Panc1 (cell line): ENCODE results near the gene SKI. TPM values are rescaled to one million over a fixed set of nuclear protein-coding genes. Genes with fewer than 3 reads are reported as not detected.

Experiments
- ATAC-seq: fragments of 200-7000 bp; cut with Tn5 transposase; 2 replicates; pipeline ENCODE4 v1.9.1; 2020; ENCODE audit warnings: mild to moderate bottlenecking, moderate library complexity
- BruUV-seq: library from RNA; stranded (reverse); fragments of 400-500 nt; replicated peaks from 2 replicates; lab custom pipeline; 2021; lab: Mats Ljungman, UMichigan
- CTCF ChIA-PET: fragments of 300-600 bp; sonication (Branson Sonifier 250); formaldehyde crosslinking; loops from one replicate; lab custom pipeline; 2022; ENCODE audit warnings: antibody characterized with exemption; lab: Charles Lee
- POLR2A ChIA-PET: fragments of 300-600 bp; sonication (Branson Sonifier 250); formaldehyde crosslinking; loops from one replicate; lab custom pipeline; 2022; ENCODE audit warnings: antibody characterized with exemption; lab: Charles Lee
- DNase-seq: peaks from one replicate; pipeline ENCODE4 v3.0.0-alpha.2; 2010; ENCODE audit warnings: low read depth, low spot score
- H3K27ac ChIP-seq: 2 replicates; pipeline ENCODE4 v1.5.1; 2011; ENCODE audit warnings: mild to moderate bottlenecking, low read length, inconsistent platforms
- H3K27me3 ChIP-seq: fragments of 200-500 bp; sonication (Bioruptor generic); 2 replicates; pipeline ENCODE4 v1.6.0; 2014; ENCODE audit warnings: low read length, inconsistent platforms; ENCODE audit not compliant: control insufficient read depth, insufficient read depth
- H3K36me3 ChIP-seq: fragments of 200-500 bp; sonication (Bioruptor generic); 2 replicates; pipeline ENCODE4 v1.5.1; 2014; ENCODE audit warnings: inconsistent platforms, mild to moderate bottlenecking, low read length, moderate library complexity; ENCODE audit not compliant: control insufficient read depth, insufficient read depth
- H3K4me1 ChIP-seq: 2 replicates; pipeline ENCODE4 v1.5.1; 2011; ENCODE audit warnings: inconsistent platforms, mild to moderate bottlenecking, low read length, moderate library complexity; ENCODE audit not compliant: control insufficient read depth, insufficient read depth
- H3K4me3 ChIP-seq, 2 experiments: 2 replicates each; pipeline ENCODE4 v1.5.1; 2011 to 2012; ENCODE audit warnings: low read depth in 2 of 2, low read length in 2 of 2, mild to moderate bottlenecking in 2 of 2, inconsistent platforms in 1 of 2, moderate library complexity in 1 of 2
- H3K9me3 ChIP-seq: fragments of 200-500 bp; sonication (Bioruptor generic); 2 replicates; pipeline ENCODE4 v1.5.1; 2014; ENCODE audit warnings: low read depth, mild to moderate bottlenecking, inconsistent platforms, low read length, moderate library complexity; ENCODE audit not compliant: control insufficient read depth, insufficient read depth
- POLR2AphosphoS5 ChIP-seq: IDR thresholded peaks from 2 replicates; pipeline ENCODE4 v1.6.1; 2012; ENCODE audit warnings: mild to moderate bottlenecking, low read depth, low read length, moderate library complexity
- SIN3A ChIP-seq: IDR thresholded peaks from 2 replicates; pipeline ENCODE4 v1.6.1; 2012; ENCODE audit warnings: low read depth, mild to moderate bottlenecking, low read length, moderate library complexity, borderline replicate concordance; ENCODE audit not compliant: insufficient read depth
- TCF7L2 ChIP-seq: IDR thresholded peaks from 2 replicates; pipeline ENCODE4 v1.6.1; 2011; ENCODE audit warnings: mild to moderate bottlenecking, low read depth, low read length, inconsistent platforms
- in situ Hi-C: cut with HindIII; loops from 2 replicates; pipeline ENCODE4 v1.10.0; 2016; ENCODE audit warnings: low sequenced_read_pairs, low pct_unique_long_range_greater_than_20kb
- intact Hi-C: fragments of 100-400 bp; cut with micrococcal nuclease; formaldehyde crosslinking; loops from one replicate; pipeline ENCODE4 v1.10.0; 2022; ENCODE audit not compliant: unreplicated experiment
- total RNA-seq: library from RNA; stranded (reverse); gene quantifications from one replicate; pipeline ENCODE4 v1.2.1, GENCODE V29; 2021; ENCODE audit not compliant: unreplicated experiment
- TF ChIP-seq, protein P1 (sequence below), 2 experiments: IDR thresholded peaks; 2 replicates each; pipeline ENCODE4 v1.6.1; 2011 to 2012; ENCODE audit warnings: low read depth in 2 of 2, control low read depth in 1 of 2, low read length in 1 of 2, mild to moderate bottlenecking in 1 of 2, moderate library complexity in 1 of 2; ENCODE audit not compliant: insufficient read depth in 1 of 2
- TF ChIP-seq, protein P2 (sequence below): fragments of 450-650 bp; IDR thresholded peaks from 2 replicates; pipeline ENCODE4 v1.5.1; 2017; ENCODE audit warnings: mild to moderate bottlenecking

SKI gene
- total RNA-seq, 1 experiment from 2014 or later = 63.2 TPM

DNA sequence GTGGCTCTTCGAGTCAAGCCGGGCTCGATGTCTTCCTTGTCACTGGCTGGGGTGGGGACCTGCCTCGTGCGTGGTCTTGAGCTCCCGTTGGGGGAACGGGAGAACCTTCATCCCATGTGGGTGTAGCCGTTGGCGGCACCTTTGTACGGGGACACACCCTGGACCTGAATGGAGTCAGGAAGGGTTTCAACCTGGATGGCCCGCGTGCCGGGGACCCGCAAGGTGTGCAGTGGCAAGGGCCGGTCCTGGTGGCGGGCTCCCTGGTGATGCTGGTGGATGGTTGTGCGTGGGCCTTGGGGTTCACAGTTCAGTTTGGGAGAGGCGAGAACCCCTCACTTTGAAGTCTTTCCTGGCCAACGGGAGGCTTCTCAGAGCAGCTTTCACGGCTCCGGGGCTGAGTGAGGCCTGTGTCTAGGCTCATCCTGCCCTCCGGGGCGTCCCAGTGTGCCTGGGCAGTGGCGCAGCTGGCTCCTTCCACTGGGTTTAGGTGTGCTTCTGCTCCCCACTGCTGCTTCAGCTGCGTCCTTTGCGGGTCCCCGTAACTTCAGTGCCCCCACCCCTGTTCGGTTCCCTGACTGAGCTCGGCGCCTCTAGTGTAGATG, 11.4 kb downstream of the SKI start:
- in situ Hi-C loops = no loop called here
- Histone ChIP-seq H3K27ac (no peak overlapping the region), H3K36me3 (no peaks in the 10 kb centered on the region), H3K4me3 (no peak overlapping the region), H3K27me3 (no peaks in the 10 kb centered on the region), H3K4me1 (peaks cover 30% of the 10 kb centered on the region), H3K9me3 (no peaks in the 10 kb centered on the region)
- POLR2A ChIA-PET = no interaction called here
- no TSS peak for BruUV-seq
- no peak for DNase-seq
- CTCF ChIA-PET = no interaction called here
- TF ChIP-seq, protein P1, sequence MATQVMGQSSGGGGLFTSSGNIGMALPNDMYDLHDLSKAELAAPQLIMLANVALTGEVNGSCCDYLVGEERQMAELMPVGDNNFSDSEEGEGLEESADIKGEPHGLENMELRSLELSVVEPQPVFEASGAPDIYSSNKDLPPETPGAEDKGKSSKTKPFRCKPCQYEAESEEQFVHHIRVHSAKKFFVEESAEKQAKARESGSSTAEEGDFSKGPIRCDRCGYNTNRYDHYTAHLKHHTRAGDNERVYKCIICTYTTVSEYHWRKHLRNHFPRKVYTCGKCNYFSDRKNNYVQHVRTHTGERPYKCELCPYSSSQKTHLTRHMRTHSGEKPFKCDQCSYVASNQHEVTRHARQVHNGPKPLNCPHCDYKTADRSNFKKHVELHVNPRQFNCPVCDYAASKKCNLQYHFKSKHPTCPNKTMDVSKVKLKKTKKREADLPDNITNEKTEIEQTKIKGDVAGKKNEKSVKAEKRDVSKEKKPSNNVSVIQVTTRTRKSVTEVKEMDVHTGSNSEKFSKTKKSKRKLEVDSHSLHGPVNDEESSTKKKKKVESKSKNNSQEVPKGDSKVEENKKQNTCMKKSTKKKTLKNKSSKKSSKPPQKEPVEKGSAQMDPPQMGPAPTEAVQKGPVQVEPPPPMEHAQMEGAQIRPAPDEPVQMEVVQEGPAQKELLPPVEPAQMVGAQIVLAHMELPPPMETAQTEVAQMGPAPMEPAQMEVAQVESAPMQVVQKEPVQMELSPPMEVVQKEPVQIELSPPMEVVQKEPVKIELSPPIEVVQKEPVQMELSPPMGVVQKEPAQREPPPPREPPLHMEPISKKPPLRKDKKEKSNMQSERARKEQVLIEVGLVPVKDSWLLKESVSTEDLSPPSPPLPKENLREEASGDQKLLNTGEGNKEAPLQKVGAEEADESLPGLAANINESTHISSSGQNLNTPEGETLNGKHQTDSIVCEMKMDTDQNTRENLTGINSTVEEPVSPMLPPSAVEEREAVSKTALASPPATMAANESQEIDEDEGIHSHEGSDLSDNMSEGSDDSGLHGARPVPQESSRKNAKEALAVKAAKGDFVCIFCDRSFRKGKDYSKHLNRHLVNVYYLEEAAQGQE (IDR thresholded peaks at IDR 0.05; ENCODE audit: insufficient read depth in 1 of 2, low read depth in 2 of 2, low read length in 1 of 2) = no peak
- TF ChIP-seq POLR2AphosphoS5 (no peak), TCF7L2 (no peak), SIN3A (no peak)
- TF ChIP-seq, protein P2, sequence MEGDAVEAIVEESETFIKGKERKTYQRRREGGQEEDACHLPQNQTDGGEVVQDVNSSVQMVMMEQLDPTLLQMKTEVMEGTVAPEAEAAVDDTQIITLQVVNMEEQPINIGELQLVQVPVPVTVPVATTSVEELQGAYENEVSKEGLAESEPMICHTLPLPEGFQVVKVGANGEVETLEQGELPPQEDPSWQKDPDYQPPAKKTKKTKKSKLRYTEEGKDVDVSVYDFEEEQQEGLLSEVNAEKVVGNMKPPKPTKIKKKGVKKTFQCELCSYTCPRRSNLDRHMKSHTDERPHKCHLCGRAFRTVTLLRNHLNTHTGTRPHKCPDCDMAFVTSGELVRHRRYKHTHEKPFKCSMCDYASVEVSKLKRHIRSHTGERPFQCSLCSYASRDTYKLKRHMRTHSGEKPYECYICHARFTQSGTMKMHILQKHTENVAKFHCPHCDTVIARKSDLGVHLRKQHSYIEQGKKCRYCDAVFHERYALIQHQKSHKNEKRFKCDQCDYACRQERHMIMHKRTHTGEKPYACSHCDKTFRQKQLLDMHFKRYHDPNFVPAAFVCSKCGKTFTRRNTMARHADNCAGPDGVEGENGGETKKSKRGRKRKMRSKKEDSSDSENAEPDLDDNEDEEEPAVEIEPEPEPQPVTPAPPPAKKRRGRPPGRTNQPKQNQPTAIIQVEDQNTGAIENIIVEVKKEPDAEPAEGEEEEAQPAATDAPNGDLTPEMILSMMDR = no peak
- ATAC-seq = no peak
- intact Hi-C loops = no loop called here

DNA sequence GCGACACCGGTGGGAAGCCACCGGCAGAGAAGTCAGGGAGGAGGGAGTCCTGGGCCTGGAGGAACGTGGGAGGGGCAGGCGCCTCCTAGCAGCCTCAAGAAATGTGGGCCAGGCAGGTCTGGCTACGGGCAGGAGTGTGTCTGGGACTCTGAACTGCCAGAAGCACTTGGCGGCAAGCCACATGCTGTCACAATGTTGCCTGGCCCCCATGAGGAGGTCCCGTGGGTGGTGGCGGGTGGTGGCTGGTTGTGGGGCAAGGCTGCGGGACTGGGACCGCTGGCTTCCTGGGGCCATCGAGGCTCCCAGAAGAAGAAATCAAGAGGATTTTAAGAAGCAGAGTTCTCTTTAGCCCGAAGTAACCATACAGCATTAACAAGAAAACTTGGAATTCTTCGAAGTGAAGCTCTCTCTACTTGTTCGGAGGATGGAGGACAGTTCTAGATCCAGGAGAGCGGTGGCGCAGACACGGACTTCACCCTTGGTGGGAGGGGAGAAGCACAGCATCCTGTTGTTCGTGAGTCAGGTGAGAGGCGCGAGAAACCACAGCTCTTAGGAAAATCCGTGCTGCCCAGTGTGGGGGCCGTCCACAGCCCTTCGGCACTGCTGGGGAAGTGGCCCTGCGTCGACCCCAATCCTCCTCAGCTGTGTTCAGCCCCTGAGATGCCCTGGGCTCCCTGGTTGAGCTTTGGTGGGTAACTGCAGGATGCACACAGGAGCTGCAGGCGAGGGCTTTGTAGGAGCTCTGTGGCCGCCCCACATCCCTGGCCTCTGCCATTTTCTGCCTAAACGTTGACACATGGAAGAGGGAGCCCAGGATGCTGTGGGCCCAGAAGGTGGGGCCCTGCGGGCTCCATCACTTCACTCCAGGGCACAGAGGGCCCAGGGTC, 12.4 kb downstream of the SKI start:
- H3K36me3 ChIP-seq = no peaks in the 10 kb centered on the region
- CTCF ChIA-PET = interaction anchor here (0.9 kb wide), 1 partner anchor 141 kb away, joined by 4 read pairs; no protein-coding TSS in a partner anchor
- H3K9me3 ChIP-seq = no peaks in the 10 kb centered on the region
- no TSS peak for BruUV-seq
- H3K27me3 ChIP-seq = no peaks in the 10 kb centered on the region
- TF ChIP-seq, protein P2 = no peak
- TF ChIP-seq, protein P1 (IDR thresholded peaks at IDR 0.05; ENCODE audit: insufficient read depth in 1 of 2, low read depth in 2 of 2, low read length in 1 of 2) = no peak
- TF ChIP-seq POLR2AphosphoS5 (no peak), TCF7L2 (no peak), SIN3A (no peak)
- in situ Hi-C loops (no loop called here), intact Hi-C loops (no loop called here)
- H3K27ac ChIP-seq = no peak overlapping the region
- POLR2A ChIA-PET = no interaction called here
- ATAC-seq (no peak), DNase-seq (no peak)
- no peak overlapping the region for H3K4me3 ChIP-seq
- peaks cover 24% of the 10 kb centered on the region for H3K4me1 ChIP-seq
